Measurements from ENCODE around the gene NAT16.

The NAT16 gene

GRCh38 chr7:101217388-101218235 lies 37.5 kb upstream of the NAT16 start, which contains the start of the genes PLOD3 and ZNHIT1:
Gene PLOD3, minus strand, starts transcription at chr7:101217581. Its CDS starts 307 bp downstream, at chr7:101217274.
Gene ZNHIT1, plus strand, starts transcription at chr7:101218165. Its CDS starts 31 bp downstream, at chr7:101218196.
- no peak for TF ChIP-seq CTCF (IDR thresholded peaks at IDR 0.05)

- no peak; the same call in 1 of the 2 replicates for TF ChIP-seq CTCF (IDR thresholded peaks at IDR 0.05)
These were observed 36.8 kb upstream of the NAT16 start for GRCh38 chr7:101216860-101217387.

GRCh38 chr7:101216001-101216859 lies 36.1 kb upstream of the NAT16 start:
- no peak for TF ChIP-seq CTCF (IDR thresholded peaks at IDR 0.05)

- TF ChIP-seq CTCF (IDR thresholded peaks at IDR 0.05) = no peak
These were observed 31.9 kb upstream of the NAT16 start for GRCh38 chr7:101212014-101212413.

GRCh38 chr7:101211501-101211900 lies 31.4 kb upstream of the NAT16 start:
- TF ChIP-seq CTCF (IDR thresholded peaks at IDR 0.05) = no peak

GRCh38 chr7:101210143-101210542 lies 30.1 kb upstream of the NAT16 start:
- TF ChIP-seq CTCF (IDR thresholded peaks at IDR 0.05) = no peak

GRCh38 chr7:101208794-101209193 lies 28.7 kb upstream of the NAT16 start:
- TF ChIP-seq CTCF (IDR thresholded peaks at IDR 0.05) = no peak

Measured in LNCAP (cell line).